ENCODE results near the gene RNU1-3.
"Not testable (repeated sequence)": the region's sequence is repeated elsewhere in the genome, so short reads cannot be mapped to it uniquely, and the experiment has no call there.

DNA sequence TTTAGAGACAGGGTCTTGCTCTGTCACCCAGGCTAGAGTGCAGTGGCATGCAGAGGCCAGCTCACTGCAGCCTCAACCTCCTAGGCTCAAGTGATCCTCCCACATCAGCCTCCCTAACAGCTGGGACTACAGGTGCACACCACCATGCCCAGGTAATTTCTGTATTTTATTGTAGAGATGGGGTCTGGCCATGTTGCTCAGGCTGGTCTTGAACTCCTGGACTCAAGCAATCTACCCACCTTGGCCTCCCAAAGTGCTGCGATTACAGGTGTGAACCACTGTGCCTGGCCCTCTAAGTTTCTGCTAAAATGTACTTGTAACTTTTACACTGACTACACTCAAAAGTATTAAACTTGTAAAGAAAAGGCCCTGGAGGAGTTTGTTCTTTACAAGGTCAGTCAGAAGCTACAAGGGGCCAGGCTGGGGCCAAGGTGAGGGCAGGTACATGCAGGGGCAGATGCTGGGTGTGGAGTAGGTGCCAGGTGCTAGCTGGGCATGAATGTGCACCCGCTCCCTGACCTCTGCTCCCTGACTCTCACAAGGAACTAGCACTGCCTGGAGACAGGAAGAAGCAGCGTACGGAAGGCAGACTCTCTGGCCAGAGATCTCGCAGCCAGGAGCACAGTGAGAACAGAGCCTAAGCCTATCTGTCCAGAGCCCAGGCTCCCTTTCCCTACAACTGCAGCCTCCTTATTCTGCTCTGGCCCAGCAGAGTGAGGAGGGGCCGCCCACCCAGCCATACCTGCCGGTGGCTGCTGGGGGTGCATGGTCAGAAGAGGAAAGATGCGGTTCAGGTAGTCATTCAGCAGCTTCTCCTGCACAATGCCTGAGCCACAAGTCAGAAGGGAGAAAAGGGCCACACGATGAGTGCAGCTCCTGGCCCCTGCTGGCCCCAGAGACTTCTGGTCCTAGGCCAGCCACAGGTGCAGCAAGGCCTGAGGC lies 24.5 kb downstream of the RNU1-3 start:
- TF ChIP-seq, protein P1, sequence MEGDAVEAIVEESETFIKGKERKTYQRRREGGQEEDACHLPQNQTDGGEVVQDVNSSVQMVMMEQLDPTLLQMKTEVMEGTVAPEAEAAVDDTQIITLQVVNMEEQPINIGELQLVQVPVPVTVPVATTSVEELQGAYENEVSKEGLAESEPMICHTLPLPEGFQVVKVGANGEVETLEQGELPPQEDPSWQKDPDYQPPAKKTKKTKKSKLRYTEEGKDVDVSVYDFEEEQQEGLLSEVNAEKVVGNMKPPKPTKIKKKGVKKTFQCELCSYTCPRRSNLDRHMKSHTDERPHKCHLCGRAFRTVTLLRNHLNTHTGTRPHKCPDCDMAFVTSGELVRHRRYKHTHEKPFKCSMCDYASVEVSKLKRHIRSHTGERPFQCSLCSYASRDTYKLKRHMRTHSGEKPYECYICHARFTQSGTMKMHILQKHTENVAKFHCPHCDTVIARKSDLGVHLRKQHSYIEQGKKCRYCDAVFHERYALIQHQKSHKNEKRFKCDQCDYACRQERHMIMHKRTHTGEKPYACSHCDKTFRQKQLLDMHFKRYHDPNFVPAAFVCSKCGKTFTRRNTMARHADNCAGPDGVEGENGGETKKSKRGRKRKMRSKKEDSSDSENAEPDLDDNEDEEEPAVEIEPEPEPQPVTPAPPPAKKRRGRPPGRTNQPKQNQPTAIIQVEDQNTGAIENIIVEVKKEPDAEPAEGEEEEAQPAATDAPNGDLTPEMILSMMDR (IDR thresholded peaks at IDR 0.05 in 8 of 11, conservative IDR thresholded peaks at IDR 0.05 in 3 of 11) = not testable (repeated sequence)
- not testable (repeated sequence) for TF ChIP-seq POLR2A (IDR thresholded peaks at IDR 0.05)

Measured in spleen (tissue), 7 donors.